Activated T-cell treated with anti-CD3 and anti-CD28 coated beads, Interleukin-2, amount 50 U/mL, for 24 hours (primary cell): ENCODE measurements around the gene ACER2.
"Not testable (repeated sequence)": the region's sequence is repeated elsewhere in the genome, so short reads cannot be mapped to it uniquely, and the experiment has no call there.

Source experiments
- DNase-seq: peaks from one replicate; pipeline ENCODE4 v3.0.0-alpha.2; 2020
- H3K27ac Mint-ChIP-seq: 2 replicates; pipeline ENCODE4 v1.8.0; 2020; ENCODE audit warnings: mild to moderate bottlenecking, mixed read lengths
- H3K27me3 Mint-ChIP-seq: 2 replicates; pipeline ENCODE4 v1.8.0; 2020; ENCODE audit warnings: mixed read lengths
- H3K36me3 Mint-ChIP-seq: 2 replicates; pipeline ENCODE4 v1.8.0; 2020; ENCODE audit warnings: low read depth, mixed read lengths
- H3K4me1 Mint-ChIP-seq: 2 replicates; pipeline ENCODE4 v1.8.0; 2020; ENCODE audit warnings: low read depth, mixed read lengths
- H3K4me3 Mint-ChIP-seq: 2 replicates; pipeline ENCODE4 v1.8.0; 2020; ENCODE audit warnings: mild to moderate bottlenecking, moderate library complexity, mixed read lengths
- H3K9me3 Mint-ChIP-seq: 2 replicates; pipeline ENCODE4 v1.8.0; 2020; ENCODE audit warnings: mixed read lengths

The ACER2 gene

DNA sequence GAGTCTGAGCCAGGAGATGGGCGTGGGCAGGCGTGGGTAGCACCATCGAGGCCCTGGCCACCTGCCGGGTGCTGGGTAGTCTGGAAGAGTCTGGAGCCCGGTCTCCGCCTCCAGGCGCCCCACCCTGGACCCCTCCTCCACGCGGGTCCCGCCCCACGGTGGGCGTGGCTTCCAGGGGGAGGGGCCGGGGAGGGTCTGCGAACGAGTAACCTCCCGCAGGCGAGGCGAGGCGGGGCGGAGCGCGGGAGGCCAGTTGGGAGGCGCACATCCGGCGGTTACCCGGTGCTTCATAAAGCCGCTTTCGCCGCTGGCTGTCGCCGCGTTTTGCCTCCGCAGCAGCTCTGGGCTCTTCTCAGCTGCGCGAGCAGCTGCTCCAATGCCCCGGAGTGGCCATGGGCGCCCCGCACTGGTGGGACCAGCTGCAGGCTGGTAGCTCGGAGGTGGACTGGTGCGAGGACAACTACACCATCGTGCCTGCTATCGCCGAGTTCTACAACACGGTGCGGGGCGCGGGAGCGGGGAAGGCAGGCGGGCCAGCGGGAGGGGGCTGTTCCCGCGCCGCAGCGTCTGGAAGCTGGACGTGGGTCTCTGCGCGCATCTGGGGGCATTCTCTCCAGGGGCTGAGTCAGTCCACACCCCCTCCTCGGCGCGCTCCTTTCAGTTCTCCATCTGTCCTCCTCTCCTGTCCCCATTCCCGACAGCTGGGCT is at the start of gene ACER2:
ACER2 (plus strand) TSS at position 317 of the 708 bp plus-strand sequence; CDS start at position 393, 76 bp downstream.
- peaks cover 20% of the 10 kb centered on the region for H3K4me1 Mint-ChIP-seq
- no peaks in the 10 kb centered on the region for H3K27me3 Mint-ChIP-seq
- peaks cover 3% of the 10 kb centered on the region for H3K36me3 Mint-ChIP-seq
- peak within 1 kb of the TSS; percentile 87 for H3K4me3 Mint-ChIP-seq
- DNase-seq: peak; percentile 99
- no peaks in the 10 kb centered on the region for H3K9me3 Mint-ChIP-seq
- peak within 1 kb of the TSS; percentile 64 for H3K27ac Mint-ChIP-seq

GRCh38 chr9:19369107-19369506 is 39.7 kb upstream of the ACER2 start:
- DNase-seq: no peak
- no peaks in the 10 kb centered on the region for H3K9me3 Mint-ChIP-seq
- H3K27ac Mint-ChIP-seq: peak overlapping the region; percentile 28
- peaks cover 43% of the 10 kb centered on the region for H3K36me3 Mint-ChIP-seq
- no peaks in the 10 kb centered on the region for H3K27me3 Mint-ChIP-seq
- no peak overlapping the region for H3K4me3 Mint-ChIP-seq
- peaks cover 7% of the 10 kb centered on the region for H3K4me1 Mint-ChIP-seq

GRCh38 chr9:19371942-19372341 is 36.9 kb upstream of the ACER2 start:
- Mint-ChIP-seq H3K27ac (peak overlapping the region; percentile 74), H3K27me3 (no peaks in the 10 kb centered on the region), H3K9me3 (no peaks in the 10 kb centered on the region), H3K4me1 (peaks cover 22% of the 10 kb centered on the region), H3K36me3 (peaks cover 51% of the 10 kb centered on the region), H3K4me3 (no peak overlapping the region)
- DNase-seq: no peak

DNA sequence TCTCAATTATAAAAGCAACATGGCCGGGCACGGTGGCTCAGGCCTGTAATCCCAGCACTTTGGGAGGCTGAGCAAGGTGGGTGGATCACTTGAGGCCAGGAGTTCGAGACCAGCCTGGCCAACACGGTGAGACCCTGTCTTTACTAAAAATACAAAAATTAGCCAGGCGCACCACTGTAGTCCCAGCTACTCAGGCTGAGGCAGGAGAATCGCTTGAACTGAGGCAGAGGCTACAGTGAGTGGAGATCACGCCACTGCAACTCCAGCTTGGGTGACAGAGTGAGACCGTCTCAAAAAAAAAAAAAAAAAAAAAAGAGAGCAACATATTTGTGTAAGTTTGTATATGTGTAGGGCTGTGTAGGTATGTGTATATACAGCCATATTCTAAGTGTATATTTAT is 36.2 kb upstream of the ACER2 start:
- DNase-seq: no peak
- H3K4me3 Mint-ChIP-seq: no peak overlapping the region
- peaks cover 29% of the 10 kb centered on the region for H3K4me1 Mint-ChIP-seq
- H3K9me3 Mint-ChIP-seq: no peaks in the 10 kb centered on the region
- H3K27me3 Mint-ChIP-seq: no peaks in the 10 kb centered on the region
- peaks cover 54% of the 10 kb centered on the region for H3K36me3 Mint-ChIP-seq
- peak overlapping the region; percentile 74 for H3K27ac Mint-ChIP-seq

DNA sequence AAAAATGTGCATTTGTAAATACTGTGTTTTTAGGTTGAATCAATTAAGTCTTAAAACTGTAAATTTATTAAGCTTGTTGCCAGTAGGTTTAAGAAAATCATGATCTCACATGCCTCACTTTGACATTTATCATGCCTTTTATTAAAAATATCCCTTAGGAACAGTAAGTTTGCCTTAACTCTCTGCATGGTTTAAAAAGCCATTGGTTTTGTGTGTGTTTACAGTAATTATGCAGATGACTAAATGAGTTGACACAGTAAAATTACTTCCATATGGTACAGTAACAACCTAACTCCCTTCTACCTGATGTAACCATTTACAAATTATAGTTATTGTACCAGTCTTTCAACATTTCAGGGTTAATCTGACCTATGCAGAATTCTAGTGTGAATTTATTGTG is 35.3 kb upstream of the ACER2 start:
- Mint-ChIP-seq H3K4me1 (peaks cover 32% of the 10 kb centered on the region), H3K27me3 (no peaks in the 10 kb centered on the region), H3K9me3 (no peaks in the 10 kb centered on the region), H3K27ac (peak overlapping the region; percentile 100), H3K4me3 (no peak overlapping the region), H3K36me3 (peaks cover 62% of the 10 kb centered on the region)
- no peak for DNase-seq

DNA sequence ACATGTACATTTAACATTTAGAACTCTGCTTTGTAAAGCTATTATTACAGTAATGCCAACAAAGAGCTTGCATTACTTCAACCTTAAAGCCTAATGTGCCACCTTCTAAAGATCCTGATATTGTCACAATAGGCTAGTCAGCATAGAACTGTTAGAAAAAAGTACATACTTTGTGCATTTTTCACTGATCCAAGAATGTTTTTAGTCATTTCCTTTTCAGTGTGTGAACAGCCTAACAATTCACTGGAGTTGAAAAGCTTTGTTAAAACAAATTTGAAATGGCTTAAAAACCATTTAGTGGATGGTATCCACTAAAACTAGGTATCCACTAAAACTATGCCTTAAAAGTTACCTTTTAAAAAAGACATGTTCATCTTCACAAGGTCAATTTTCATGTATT is 33.3 kb upstream of the ACER2 start:
- Mint-ChIP-seq H3K4me1 (peaks cover 35% of the 10 kb centered on the region), H3K4me3 (peak overlapping the region; percentile 100), H3K9me3 (no peaks in the 10 kb centered on the region), H3K27ac (peak overlapping the region; percentile 100), H3K36me3 (peaks cover 79% of the 10 kb centered on the region), H3K27me3 (no peaks in the 10 kb centered on the region)
- no peak for DNase-seq

DNA sequence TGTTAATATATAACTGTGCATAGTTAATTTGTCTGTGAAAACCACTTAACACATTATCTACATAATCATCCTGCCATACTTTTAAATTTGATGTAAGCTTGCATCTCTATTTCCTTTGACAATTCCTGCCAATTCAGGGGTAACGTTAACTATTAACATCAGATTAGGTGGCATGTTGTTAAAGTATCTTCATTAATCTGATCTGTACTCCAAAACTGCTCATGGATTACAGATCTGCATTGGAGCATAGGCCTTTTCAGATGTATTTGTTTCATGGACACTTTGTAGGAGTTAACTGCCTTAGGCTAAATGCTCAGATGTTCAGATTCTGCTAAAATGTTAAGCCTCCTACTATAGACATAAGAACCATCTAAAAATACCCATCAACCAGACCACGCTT is 31.9 kb upstream of the ACER2 start:
- no peaks in the 10 kb centered on the region for H3K27me3 Mint-ChIP-seq
- H3K4me3 Mint-ChIP-seq: peak overlapping the region; percentile 100
- no peak for DNase-seq

GRCh38 chr9:19378164-19378563 is 30.6 kb upstream of the ACER2 start:
- Mint-ChIP-seq H3K27ac (peak overlapping the region; percentile 100), H3K4me1 (peaks cover 51% of the 10 kb centered on the region), H3K4me3 (peak overlapping the region; percentile 100), H3K9me3 (no peaks in the 10 kb centered on the region), H3K36me3 (peaks cover 83% of the 10 kb centered on the region), H3K27me3 (no peaks in the 10 kb centered on the region)
- DNase-seq: no peak

More for the DNA sequence above, 31.9 kb upstream of the ACER2 start:
- peak overlapping the region; percentile 100 for H3K27ac Mint-ChIP-seq
- H3K4me1 Mint-ChIP-seq: peaks cover 46% of the 10 kb centered on the region
- peaks cover 87% of the 10 kb centered on the region for H3K36me3 Mint-ChIP-seq
- H3K9me3 Mint-ChIP-seq: no peaks in the 10 kb centered on the region

DNA sequence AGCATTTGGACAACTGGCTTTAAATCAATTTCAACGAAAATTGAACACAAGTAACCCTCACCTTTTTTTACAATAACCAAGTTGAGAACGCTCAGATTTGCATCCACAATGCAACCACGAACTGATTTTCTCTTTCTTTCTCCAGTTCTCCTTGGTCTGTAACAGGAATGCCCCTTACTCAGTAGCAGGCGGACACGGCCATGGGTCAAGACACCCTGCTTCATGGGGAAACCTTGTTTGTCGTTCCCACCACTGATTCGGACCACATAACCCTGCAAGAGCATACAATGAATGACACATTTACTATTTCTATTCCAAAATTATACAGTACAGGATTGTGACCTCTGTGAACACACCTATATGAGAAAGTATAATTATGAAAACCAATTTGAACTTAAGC is 30.2 kb upstream of the ACER2 start:
- no peak for DNase-seq
- Mint-ChIP-seq H3K27me3 (no peaks in the 10 kb centered on the region), H3K9me3 (no peaks in the 10 kb centered on the region), H3K36me3 (peaks cover 78% of the 10 kb centered on the region), H3K4me3 (peak overlapping the region; percentile 100), H3K4me1 (peaks cover 51% of the 10 kb centered on the region), H3K27ac (peak overlapping the region; percentile 100)

- no peaks in the 10 kb centered on the region for H3K9me3 Mint-ChIP-seq
- no peaks in the 10 kb centered on the region for H3K27me3 Mint-ChIP-seq
- peaks cover 72% of the 10 kb centered on the region for H3K36me3 Mint-ChIP-seq
- H3K4me1 Mint-ChIP-seq: peaks cover 45% of the 10 kb centered on the region
- H3K4me3 Mint-ChIP-seq: peak overlapping the region; percentile 100
- no peak for DNase-seq
- peak overlapping the region; percentile 100 for H3K27ac Mint-ChIP-seq
Measured at GRCh38 chr9:19379283-19379682, 29.5 kb upstream of the ACER2 start.

DNA sequence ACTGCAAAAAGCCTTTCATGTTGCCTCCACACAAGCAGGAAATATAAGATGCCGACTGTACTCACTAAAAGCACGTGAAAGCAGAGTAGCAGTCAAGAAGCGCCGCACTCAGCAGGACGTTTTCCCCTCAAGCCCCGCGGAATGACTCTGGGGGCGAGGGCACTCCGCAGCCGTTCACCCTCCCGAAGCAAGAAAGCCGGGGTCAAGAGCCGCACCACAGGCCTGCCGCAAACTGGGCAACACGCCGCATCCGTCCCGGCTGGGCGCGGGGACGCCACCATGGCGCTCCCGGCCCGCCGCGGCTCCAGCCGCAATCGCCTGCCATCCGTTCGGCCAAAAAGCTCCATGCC is 29.1 kb upstream of the ACER2 start:
- Mint-ChIP-seq H3K36me3 (peaks cover 68% of the 10 kb centered on the region), H3K27ac (peak overlapping the region; percentile 100), H3K9me3 (no peaks in the 10 kb centered on the region), H3K27me3 (no peaks in the 10 kb centered on the region), H3K4me1 (peaks cover 43% of the 10 kb centered on the region), H3K4me3 (peak overlapping the region; percentile 100)
- no peak for DNase-seq

- DNase-seq: no peak
- no peaks in the 10 kb centered on the region for H3K9me3 Mint-ChIP-seq
- no peaks in the 10 kb centered on the region for H3K27me3 Mint-ChIP-seq
- H3K36me3 Mint-ChIP-seq: peaks cover 57% of the 10 kb centered on the region
- peak overlapping the region; percentile 100 for H3K4me3 Mint-ChIP-seq
- peaks cover 39% of the 10 kb centered on the region for H3K4me1 Mint-ChIP-seq
- H3K27ac Mint-ChIP-seq: peak overlapping the region; percentile 100
Measured at GRCh38 chr9:19380826-19381075, 28.1 kb upstream of the ACER2 start.

GRCh38 chr9:19381656-19382055 is 27.2 kb upstream of the ACER2 start:
- H3K27ac Mint-ChIP-seq: no peak overlapping the region

DNA sequence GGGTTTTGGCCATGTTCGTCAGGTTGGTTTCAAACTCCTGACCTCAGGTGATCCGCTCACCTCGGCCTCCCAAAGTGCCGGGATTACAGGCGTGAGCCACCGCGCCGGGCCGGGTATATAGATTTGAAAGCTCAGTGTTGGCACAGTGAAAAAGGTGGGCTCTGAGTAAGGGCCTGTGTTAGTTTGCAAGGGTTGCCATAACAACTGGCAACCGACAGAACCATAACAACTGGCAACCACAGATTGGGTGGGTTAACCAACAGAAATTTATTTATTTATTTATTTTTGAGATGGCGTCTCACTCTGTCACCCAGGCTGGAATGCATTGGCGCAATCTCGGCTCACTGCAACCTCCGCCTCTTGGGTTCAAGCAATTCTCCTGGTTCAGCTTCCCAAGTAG is 23.6 kb upstream of the ACER2 start:
- Mint-ChIP-seq H3K36me3 (peaks cover 12% of the 10 kb centered on the region), H3K27me3 (peaks cover 13% of the 10 kb centered on the region), H3K4me1 (peaks cover 17% of the 10 kb centered on the region)
- H3K27ac Mint-ChIP-seq, DNase-seq, H3K9me3 Mint-ChIP-seq, H3K4me3 Mint-ChIP-seq: not testable (repeated sequence)

More at GRCh38 chr9:19381656-19382055, 27.2 kb upstream of the ACER2 start:
- H3K4me1 Mint-ChIP-seq: peaks cover 31% of the 10 kb centered on the region
- H3K4me3 Mint-ChIP-seq: peak overlapping the region; percentile 100
- H3K36me3 Mint-ChIP-seq: peaks cover 48% of the 10 kb centered on the region
- H3K27me3 Mint-ChIP-seq: no peaks in the 10 kb centered on the region
- no peaks in the 10 kb centered on the region for H3K9me3 Mint-ChIP-seq
- no peak for DNase-seq

DNA sequence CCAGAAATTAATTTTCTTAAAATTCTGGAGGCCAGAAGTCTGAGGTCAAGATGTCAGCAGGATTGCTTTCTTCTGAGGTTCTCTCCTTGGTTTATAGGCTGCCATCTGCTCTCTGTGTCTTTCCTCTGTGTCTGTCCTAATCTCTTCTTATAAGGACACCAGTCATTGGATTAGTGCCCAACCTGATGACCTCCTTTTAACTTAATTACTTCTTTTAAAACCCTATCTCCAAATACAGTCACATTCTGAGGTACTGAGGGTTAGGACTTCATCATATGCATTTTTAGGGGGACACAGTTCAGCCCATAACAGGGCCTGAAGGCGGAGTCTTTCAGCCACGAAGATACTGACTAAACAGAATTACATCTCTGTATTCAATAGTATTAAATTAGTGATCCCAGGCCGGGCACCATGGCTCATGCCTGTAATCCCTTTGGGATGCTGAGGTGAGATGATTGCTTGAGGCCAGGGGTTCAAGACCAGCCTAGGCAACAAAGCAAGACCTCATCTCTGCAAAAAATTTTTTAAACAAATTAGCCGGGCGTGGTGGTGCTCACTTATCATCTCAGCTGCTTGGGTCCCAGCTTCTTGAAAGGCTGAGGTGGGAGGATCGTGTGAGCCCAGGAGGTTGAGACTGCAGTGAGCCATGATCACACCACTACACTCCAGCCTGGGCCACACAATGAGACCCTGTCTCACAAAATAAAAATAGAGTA is 22.9 kb upstream of the ACER2 start:
- no peak overlapping the region for H3K27ac Mint-ChIP-seq
- peaks cover 13% of the 10 kb centered on the region for H3K4me1 Mint-ChIP-seq
- H3K4me3 Mint-ChIP-seq: no peak overlapping the region
- peaks cover 13% of the 10 kb centered on the region for H3K27me3 Mint-ChIP-seq
- peaks cover 5% of the 10 kb centered on the region for H3K36me3 Mint-ChIP-seq
- no peaks in the 10 kb centered on the region for H3K9me3 Mint-ChIP-seq
- DNase-seq: no peak
